GM18519 (cell line): ENCODE measurements around the gene FAM241B.

ENCODE experiments used
- ATAC-seq: cut with Tn5 transposase; IDR thresholded peaks from one replicate; pipeline ENCODE4 v1.9.1; 2021; ENCODE audit warnings: mild to moderate bottlenecking, moderate library complexity; ENCODE audit not compliant: unreplicated experiment, low FRiP score

The FAM241B gene

DNA sequence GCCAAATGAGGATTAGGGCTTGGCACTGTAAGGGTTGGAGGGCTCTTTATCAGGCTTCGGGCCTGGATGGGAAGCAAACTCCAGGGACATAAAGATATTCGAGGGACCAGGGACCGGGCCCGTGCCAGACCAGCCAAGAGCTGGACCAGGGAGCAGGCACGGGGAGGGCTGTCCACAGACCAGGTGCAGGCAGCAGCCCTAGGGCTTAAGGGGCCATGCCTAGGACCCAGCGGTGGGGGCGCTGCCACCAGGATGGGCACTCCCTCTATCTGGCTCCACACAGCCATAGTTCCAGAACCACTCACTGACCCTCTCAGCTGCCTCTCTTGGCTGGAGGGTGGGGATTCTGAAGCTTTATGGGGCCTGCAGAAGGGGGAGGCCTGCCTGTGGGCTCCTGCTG is 32.9 kb downstream of the FAM241B start:
- no peak for ATAC-seq

DNA sequence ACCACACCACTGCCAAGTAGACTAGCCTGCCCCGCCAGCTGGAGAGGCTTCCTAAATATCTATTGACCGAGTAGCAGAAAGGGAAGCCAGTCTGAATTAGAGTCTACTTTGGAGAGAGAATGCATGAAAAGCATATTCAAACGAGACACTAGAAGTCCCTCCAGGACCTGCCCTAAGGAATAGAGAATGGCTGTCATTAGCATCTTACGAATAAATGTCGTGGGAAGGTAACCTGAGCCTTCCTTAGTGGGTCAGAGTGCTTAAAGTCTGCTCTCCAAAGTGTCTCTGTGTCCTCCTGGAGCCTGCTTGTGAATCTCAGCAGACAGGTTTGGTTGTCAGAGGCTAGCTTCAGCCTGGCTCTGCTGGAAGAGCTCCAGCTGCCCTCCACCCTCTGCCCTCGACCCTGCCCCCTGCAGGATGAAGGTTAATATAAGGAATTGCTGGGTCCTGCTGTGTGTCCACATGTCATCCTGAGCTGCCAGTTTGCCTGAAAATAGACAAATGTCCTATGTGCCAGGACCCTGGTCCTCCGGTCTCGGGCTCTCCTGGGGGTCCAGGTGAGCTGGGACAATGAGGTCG is 33.4 kb downstream of the FAM241B start:
- ATAC-seq = no peak

DNA sequence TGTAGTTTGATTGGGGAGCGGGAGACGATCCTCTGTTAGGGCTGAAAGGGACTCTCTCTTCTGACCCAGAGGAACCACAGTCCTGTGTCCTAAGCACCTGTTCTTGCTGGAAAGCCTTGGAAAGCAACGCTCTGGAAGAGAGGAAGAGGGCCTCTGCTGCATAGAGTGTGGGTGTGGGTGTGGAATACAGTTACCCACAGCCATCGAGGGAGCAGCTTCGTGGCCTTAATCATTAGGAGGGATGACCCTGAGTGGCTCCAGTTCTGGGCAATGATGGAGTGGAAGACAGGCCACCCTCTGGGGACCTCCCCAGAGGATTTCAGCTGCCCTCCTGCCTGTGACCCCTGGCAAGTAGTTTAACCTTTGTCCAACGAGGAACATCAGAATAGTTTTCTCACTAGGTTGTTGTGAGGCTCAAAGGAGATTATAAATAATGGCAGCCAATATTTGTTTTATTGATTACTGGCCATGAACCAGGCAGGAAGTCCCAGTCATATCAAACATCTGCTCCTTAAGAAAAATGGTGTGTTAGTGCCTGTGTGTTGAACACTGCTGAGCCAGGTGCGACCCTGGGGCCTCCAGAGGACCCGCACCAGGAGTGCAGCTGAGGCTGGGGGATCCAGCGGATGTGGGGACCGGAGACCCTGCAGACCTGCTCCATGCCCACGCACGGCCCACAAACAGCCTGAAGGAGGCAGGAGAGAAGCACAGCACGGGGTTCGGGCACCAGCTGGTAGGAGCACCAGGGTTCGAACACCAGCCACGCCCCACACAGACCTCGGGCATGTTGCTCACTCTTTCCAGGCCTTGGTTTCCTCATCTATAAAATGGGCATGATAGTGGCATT is 35.6 kb downstream of the FAM241B start:
- no peak for ATAC-seq

DNA sequence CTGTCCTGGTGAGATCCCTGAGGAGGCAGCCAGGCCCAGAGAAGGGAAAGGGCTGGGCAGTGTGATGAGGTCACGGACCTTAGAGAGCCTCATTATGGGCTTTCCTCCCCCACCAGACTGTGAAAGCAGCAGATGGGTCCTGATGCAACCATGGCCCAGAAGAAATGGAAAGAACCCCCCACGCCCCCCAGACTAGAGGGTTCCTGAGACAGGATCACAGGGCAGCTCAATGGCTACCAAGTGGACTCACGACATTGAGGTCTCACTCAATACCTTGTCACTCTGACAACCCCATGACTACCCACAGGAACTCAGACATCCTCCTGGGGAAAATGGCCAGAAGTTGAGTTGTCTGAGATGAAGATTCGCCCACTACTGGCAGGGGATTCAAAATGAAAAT is 36.7 kb downstream of the FAM241B start:
- no peak for ATAC-seq

DNA sequence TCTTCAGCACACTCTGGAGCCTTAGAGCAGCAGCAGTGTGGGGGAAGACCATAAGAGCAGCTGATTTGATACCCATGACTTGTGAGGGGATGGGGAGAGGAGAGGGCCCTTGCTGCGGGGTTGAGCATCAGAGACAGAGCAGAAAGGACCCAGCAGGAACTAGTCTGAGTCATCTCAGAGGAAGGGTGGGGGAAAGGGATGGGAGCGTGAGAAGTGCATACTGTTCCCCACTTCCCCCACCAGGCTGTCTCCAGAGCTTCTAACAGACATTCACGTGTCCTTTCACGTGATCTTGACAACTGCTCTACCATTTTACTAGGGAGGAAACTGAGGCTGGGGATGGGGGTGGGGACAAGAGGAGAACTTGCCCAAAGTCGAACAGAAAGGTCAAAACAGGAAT is 38.7 kb downstream of the FAM241B start:
- ATAC-seq = no peak

DNA sequence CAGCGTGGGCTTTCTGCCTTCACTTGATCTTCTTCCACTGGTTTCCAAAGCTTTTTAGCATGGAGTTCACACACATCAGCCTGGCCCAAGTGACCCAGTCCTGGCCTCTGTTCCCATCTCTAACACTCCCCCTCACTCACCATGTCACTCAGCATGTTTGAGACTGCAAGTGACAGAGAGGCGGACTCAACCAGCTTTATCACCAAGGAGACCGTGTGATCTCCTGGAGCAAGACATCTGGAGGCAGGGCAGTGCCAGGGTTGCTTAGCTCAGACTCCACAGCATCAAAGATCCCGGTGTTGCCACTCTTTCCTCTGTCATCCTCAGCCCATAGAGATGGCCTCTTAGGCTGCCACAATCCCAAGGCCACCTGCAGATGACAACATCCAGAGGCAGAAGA is 39.4 kb downstream of the FAM241B start:
- ATAC-seq = no peak

DNA sequence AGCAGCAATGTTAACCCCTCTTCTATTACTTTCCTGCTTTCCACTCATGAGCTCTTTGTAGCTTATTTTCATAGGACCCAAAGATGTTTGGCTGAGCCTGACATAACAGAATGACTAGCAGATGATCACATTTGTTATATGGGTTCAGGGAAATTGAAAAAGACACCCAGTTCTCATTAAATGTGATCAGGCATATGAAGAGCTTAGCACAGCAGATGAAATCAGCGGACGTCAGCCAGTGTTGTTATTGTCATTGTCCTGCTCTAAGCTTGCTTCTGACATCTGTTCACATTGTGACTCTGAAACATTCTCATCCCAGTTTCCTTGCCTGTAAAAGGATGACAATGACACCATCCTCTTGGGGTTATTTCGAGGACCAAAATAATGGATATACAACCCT is 43.5 kb downstream of the FAM241B start:
- ATAC-seq = no peak

DNA sequence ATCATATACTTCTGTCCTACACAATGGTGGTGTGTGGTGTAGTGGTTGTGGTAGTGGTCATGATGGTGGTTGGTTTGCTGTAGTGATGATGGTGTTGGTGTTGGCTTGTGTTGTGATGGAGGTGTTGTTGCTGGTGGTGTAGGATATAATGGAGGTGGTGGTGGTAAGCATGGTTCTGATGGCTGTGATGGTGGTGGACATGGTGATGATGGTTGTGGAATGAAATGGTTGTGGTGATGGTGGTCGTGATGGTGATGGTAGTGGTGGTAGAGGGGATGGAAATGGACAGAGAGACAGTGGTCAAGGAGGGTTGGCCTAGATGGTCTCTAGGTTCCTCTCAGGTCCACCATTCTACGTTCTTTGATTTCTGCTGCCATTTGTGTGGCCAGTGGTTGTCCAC is 44.7 kb downstream of the FAM241B start:
- ATAC-seq = no peak

DNA sequence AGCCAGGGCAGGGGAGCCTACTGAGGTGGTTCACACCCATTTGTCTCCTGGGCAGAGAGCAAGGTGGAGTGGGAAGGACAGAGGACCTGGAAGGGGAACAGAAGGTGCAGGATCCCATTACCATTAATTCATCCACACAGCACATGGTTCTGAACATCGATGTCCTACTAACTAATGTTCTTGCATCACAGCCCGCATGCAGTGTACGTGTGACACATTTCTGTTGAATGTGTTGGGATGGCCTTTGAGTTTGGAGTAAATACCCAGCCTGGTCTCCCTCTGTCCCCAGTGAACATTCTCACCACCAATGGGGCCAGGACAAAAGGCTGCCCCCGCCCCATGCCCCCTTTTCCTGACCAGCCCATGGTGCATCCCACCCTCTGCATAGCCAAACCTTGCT is 46.3 kb downstream of the FAM241B start:
- no peak for ATAC-seq

DNA sequence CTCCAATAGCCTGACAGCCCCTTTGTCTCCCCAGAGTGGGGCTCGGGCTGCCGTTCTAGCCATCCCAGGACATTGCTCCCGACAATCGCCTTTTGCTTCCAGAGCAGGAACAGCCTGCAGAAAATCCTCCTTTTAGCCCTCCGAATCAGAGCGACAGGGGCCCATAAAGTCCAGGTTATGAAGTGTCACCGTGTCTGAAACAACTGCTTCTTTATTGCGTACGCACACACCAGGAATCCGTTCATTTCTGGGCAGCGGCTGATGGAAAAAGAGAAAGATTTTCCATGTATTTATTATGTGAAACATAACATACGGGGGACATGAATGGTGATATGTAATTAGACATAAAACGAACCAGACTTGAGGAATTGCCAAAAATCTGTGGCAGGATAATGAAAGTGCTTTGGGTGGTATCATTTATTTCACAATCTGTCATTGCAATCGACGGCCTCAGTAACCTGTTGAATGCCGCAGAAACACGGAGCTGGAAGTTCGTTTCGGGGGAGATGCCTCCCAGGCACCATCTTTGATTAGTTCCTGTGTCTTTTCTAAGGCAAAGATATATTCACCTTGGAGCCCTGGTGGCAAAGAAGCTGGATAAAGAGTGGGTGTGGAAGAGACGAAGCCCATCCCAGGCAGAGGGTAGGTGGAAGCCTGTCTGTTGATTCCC is 48.1 kb downstream of the FAM241B start:
- no peak for ATAC-seq

DNA sequence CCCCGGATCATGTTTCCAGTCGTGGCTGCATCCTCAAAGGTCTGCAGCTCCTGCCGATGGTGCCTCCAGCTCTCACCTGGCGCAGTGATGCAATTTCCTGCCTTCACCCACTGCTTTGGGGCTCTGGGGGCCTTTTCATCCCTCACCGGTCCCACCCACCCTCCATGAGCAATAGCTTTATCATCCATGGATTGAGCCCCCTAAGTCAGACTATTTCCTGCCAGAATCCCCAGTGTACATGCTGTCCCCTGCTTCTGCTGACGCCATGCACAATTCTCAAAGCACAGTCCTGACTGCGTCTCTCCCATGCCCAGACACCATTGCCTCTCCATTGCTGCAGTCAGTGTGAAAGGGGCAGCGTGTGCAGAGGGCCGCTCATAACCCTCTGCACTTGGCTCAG is 49.7 kb downstream of the FAM241B start:
- ATAC-seq = no peak

DNA sequence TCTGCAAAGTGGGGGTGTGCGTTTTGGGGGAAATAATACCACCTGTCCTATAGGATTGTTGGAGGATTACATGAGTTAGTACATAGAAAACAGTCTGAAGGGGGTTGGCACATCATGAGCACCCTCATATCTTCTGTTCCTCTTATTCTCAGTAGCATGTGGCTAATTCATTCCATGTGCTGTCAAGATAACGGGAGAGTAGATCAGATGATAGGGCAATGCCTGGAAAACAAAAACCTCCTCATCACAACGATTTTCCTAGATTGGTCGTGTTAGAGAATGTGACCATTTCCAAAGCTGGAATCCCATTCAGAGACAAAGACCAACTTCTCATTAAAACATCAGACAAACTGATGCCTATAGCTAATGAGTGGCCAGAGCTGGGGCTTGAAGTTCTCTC is 50.6 kb downstream of the FAM241B start:
- ATAC-seq = no peak

DNA sequence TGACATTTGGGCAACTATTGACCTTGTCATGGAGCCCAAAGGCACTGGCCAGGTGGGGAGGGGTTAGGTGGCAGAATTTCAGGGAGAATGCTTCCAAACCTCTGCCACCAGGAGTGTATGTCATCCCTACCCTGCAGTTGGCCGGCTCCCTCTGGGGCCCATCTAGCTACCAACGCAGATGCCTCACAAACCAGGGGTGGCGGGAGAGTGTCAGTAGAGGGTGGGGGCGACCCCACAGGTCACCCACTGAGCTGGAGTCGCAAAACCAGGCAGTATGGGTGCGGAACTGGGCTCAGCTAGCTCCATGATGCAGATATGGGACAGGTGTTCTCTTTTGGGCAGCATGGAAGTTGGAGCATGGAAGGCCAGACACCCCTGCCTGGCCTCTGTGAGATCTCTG is 51.4 kb downstream of the FAM241B start:
- no peak for ATAC-seq

DNA sequence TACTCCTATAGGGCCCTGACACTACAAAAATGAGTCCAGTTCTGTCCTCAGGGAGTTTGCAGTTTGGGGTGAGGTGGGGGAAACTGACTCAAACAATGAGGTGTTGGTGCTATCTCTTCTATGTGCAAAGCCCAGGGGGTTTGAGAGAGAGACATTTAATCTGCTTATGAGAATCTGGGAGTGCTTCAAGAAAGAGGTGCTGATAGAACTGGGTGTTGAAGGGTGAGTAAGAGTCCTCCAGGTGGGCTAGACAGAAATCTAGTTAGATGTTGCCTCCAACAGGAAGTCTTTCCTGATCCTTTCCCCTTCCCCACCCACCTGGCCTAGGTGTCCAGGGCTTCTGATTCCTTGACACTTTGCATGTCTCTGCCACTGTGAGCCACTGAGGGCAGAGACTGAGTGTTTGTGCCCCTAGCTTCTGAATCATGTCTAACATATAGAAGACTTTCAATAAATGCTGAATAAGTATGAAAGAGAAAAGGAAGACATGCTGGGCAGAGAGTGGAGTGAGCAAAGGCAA is 53.0 kb downstream of the FAM241B start:
- no peak for ATAC-seq
